ENCODE data around the gene RASA4.
"Not testable (repeated sequence)": the region's sequence is repeated elsewhere in the genome, so short reads cannot be mapped to it uniquely, and the experiment has no call there.

- TF ChIP-seq EZH2 (IDR thresholded peaks at IDR 0.05); POLR2AphosphoS5 (IDR thresholded peaks at IDR 0.05; ENCODE audit: borderline replicate concordance, low read depth, low read length): not testable (repeated sequence)
Measured at GRCh38 chr7:102574607-102575006, 41.9 kb downstream of the RASA4 start.
